NT2/D1 (cell line): ENCODE results near the gene HSD17B12.

Source experiments
- SUZ12 ChIP-seq: IDR thresholded peaks from 2 replicates; pipeline ENCODE4 v1.6.1; 2011; ENCODE audit not compliant: insufficient read length, insufficient read depth; ENCODE audit errors: extremely low read depth
- YY1 ChIP-seq: IDR thresholded peaks from 2 replicates; pipeline ENCODE4 v1.6.1; 2011; ENCODE audit not compliant: insufficient read length, insufficient read depth
- ZNF274 ChIP-seq: IDR thresholded peaks from 2 replicates; pipeline ENCODE4 v1.6.1; 2011; ENCODE audit warnings: mild to moderate bottlenecking, low read depth, low read length

DNA sequence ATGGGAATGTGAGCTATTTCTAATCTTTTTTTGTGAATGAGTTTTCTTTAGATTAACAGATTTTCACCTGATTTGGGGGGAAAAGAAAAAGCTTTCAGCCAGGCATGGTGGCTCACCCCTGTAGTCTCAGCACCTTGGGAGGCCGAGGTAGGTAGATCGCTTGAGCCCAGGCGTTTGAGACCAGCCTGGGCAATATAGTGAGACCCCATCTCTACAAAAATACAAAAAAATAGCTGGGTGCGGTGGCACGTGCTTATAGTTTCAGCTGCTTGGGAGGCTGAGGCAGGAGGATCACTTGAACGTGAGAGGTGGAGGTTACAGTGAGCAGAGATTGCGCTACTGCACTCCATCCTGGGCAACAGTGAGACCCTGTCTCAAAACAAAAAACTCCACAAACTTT, 92.2 kb downstream of the HSD17B12 start:
- no peak for TF ChIP-seq YY1
- TF ChIP-seq ZNF274 = no peak
- no peak for TF ChIP-seq SUZ12
